GM18951 (cell line): ENCODE measurements around the gene LRPPRC.

Experiments
- POLR2A ChIP-seq: IDR thresholded peaks from 4 replicates; pipeline ENCODE4 v1.6.1; 2011; ENCODE audit warnings: mild to moderate bottlenecking; ENCODE audit not compliant: insufficient read length, insufficient read depth; ENCODE audit errors: extremely low read depth
- in situ Hi-C: fragments of 300-500 bp; cut with MboI; formaldehyde crosslinking; loops from one replicate; pipeline ENCODE4 v1.12.0; 2022; ENCODE audit warnings: low sequenced_read_pairs, mixed read lengths, inconsistent platforms; ENCODE audit not compliant: unreplicated experiment

Gene LRPPRC

DNA sequence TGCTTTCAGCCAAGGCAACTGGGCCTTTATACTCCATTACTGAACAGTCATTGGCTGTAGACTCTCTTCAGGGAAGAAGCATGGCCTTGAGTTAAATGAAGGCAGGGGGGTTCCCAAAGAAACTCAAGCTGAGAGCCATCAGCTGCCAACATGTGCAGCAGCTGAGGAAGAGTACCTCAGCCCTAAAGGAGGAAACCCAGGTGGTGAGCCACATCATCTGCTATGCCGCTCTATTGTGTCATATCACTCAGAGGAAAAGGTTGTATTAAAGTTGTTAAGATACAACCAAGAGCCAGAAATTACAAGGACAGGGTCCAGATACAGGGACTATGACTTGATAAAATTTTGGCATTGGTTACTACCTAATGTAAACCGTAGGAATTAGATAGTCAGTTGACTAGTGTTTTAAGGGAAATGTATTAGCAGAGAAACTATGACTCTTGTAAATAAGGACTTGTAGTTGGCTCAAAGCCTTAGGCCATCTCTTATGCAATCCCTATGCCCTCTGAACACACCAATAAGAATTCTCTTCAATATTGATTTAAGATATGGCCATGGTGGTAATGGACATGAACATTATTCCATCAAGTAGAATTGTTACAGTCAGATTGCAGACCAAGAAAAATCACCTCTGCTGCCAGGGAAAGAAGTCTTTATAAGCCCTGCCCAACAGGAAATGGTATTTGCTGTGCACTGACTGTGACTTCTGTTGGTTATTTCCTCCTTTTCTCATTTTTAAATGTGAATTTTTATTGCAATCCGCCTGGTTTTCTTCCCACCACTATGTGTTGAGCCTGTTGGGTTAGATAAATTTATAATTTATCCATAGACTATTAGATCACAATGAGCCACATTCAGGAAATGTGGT lies 9.2 kb upstream of the LRPPRC start:
- in situ Hi-C loops: no loop called here
- TF ChIP-seq POLR2A: no peak

DNA sequence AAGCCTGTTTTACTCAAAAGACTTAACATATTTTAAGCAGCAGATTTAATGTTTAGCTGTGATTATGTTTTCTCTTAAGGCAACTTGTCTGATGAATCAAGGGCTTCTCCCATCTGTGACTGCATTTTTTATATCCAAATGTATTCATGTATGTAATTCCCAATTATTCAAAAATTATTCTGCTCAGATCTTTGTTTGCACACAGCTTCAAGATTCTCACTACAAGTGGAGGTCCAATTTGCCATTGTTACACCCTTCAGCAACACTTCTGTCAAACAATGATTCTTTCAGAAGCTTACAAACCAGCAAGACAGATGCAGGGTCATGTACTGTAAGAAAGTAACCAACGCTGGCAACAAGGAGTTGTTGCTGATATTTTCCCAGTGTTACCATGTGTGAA lies 5.9 kb upstream of the LRPPRC start:
- TF ChIP-seq POLR2A: no peak
- in situ Hi-C loops: no loop called here

DNA sequence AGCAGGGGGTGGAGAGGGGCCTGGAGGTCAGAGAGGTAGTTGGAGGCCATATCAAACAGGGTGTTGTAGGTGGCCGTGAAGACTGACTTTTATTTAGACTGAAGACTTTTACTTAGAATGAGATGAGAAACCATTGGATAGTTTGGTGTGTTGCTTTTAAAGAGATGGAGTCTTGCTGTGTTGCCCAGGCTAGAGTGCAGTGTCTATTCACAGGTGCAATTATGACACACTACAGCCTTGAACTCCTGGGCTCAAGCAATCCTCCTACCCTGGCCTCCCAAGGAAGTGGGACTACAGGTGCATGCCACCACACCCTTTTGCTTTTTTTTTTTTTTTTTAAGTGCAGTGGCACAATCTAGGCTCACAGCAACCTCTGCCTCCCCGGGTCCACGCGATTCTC lies 2.5 kb upstream of the LRPPRC start:
- in situ Hi-C loops: no loop called here
- TF ChIP-seq POLR2A: no peak

DNA sequence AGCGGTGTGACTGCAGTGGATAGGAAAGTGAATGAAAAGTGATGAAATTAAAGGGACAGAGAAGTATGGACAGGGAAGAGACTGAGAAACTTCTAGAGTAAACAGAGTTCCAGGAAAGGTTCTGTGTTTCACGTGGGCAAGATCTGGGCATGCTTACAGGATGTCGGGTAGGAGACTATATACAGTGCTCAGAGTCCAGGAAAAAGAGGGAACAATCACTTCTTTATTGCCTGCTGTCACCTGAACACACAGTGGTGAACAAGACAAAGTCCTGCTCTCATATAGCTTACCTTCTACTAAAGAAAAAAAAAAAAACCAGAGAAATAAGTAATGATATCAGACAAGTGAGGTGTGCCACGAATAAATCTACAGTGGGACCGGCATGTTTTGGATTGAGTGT lies 2.4 kb downstream of the LRPPRC start:
- TF ChIP-seq POLR2A: no peak
- in situ Hi-C loops: no loop called here

DNA sequence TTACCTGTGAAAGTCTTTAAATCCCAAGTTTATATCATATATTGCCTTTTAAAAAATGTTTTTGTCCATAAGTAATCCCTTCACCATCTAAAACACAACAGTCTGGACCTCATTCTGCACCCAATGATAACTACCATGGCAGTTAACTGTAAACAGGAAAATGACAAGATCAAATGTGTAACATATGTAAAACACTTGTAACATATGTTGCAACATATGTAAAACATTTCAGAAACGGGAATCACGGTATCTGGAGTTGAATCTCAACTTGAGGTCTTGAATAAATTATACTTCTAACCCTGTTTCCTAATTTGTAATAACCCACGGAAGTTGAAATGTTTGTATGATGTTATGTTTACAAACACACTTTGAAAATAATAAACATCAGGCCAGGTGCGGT lies 6.2 kb downstream of the LRPPRC start:
- TF ChIP-seq POLR2A: no peak
- in situ Hi-C loops: no loop called here

DNA sequence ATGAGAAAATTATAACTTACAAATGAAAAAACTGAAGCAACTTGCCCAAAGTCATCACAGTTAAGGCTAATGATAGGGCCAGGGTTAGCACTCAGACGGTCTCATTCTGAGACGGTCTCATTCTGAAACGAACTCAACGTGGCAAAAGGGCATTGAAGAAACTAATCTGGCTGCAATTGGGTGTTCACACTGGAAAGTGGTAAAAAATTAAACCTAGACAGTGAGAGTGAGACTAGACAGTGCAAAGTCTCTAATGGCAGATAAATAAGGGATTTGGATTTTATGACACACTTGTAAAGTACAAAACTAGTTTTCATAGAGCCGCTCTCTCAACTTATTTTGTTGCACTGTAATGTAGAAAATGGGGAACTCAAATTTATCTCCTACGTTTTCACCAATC lies 9.2 kb downstream of the LRPPRC start:
- in situ Hi-C loops: no loop called here
- no peak for TF ChIP-seq POLR2A

DNA sequence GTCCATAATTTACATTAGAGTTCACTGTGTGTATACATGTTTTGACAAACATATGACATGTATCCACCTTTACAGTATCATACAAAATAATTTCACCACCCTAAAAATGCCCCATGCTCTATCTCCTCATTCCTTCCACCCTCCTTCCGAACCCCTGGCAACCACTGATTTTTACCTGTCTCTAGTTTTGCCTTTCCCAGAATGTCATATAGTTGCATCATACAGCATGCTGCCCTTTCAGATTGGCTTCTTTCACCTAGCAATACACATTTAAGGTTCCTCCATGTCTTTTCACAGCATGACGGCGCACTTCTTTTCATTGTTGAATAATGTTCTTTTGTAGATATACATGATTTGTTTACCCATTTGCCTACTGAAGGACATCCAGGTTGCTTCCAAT lies 10.4 kb downstream of the LRPPRC start:
- no peak for TF ChIP-seq POLR2A
- in situ Hi-C loops: no loop called here

DNA sequence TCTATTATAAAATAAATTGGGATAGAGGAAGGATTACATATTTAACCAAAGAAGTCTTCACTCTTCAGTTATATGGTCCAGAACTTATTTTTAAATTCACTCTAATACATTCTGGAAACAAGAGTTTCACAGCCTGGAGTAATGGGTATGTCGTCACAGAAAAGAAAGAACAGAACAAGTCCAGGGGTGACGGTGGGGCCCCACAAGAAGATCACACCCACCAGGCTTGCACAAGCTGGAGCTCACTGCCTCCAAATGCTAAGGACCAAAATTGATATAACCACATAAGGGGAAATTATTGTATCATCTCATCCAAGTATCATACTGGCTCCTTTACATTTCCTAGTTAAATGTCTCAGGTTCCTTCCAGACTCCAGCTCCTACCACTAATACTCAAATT lies 11.3 kb downstream of the LRPPRC start:
- no peak for TF ChIP-seq POLR2A
- in situ Hi-C loops: no loop called here

DNA sequence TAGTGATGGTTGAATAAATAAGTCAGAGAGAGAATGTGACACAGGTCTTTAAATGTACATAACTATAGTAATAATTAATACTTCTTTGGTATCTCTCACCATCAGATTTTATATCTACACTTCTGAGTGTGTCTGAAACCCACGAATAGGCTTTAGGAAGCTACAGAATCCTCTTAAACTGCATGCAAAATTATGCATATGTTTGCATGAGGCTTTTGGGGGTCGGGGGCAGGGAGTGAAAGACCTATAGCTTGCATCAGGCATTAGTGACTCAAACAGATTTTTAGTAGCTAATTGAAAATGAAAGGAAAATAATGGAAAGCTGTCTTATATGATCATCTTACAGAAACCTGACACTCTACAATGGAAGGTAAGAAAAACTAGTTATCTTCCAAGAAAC lies 14.9 kb downstream of the LRPPRC start:
- in situ Hi-C loops: no loop called here
- TF ChIP-seq POLR2A: no peak

DNA sequence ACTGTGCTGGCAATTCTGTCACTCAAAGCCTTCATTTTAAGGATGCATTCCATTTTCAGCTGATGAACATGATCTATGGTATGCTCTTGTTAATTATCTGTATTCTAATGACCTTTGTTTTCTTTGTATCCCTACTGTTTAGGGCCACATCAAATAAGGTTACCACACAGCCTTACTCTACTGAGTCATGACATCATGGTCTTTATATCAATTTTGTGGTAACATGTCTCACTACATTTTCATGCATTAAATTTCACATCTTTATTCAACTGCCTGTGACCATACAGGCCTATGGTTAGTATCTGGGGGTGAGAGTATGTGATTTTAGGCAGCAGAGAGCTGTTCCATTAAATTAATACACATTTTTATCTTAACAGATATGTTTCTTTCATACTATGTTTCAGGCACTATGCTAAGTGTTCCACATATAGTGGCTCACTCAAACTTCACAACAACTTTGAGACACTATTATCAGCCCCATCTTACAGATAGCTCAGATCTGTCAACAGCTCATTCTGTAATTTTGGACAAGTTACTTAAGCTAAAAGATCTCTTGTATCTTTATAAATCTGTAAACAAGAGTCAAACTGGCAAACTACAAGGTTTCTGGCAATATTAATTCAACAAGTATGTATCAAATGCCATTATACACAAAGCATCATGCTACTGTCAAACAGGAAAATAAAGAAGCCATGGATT lies 18.0 kb downstream of the LRPPRC start:
- no peak for TF ChIP-seq POLR2A
- in situ Hi-C loops: no loop called here

DNA sequence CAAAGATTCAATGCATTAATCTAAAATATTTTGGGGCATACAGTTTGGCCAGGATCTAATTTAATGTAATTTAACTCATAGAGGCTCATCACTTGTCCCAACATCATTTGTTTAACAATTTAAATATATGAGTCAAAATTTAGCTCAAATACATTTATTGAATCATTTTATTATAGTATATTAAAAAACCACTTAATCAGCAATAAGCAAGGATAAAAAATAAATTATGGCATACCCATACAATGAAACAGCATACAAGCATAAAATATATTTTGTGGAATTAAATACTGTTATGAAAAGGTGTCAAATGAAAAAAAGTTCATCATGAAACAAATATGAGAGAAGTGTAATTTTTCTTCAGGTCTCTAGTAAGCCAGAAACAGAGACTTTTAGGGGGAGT lies 34.9 kb downstream of the LRPPRC start:
- in situ Hi-C loops: no loop called here
- TF ChIP-seq POLR2A: no peak

DNA sequence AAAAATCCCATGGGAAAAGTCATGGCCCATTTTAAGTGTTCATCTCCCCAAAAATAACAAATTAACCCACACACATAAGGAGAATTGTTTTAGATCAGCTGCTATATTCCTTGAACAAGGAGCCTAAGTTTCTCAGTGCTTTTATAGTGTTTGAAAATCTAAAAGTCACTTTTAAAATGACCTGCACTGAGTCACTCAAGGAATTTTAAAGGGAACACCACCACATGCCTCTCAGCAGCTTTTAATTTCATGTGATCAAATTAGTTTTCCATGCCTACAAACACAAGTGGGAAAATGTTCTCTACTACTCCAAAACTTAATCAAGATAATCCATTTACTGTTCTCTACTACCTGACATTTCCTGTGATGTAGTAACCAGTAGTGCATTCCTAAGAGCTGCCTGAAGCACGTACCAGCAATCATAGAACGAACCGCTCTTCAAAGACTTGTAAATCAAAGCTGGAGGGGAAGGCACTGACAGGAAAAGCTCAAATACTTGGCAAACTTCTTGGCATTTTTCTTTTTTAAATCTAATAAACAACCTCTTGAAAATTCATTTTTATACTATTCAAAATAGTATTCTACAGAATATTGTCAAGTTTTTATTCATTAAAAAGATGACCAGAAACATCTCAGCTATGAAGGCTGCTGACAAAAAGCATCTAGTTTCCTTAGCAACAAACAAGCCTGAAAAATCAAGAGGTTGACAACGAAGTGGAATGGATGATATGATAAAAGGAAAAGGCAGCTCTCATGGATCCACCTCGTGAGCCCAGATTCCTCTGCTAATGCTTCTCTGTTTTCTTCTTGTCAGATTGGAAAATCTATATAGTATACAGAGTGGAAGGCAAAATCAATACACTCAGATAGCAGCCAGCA lies 37.2 kb downstream of the LRPPRC start:
- in situ Hi-C loops: no loop called here
- TF ChIP-seq POLR2A: no peak

DNA sequence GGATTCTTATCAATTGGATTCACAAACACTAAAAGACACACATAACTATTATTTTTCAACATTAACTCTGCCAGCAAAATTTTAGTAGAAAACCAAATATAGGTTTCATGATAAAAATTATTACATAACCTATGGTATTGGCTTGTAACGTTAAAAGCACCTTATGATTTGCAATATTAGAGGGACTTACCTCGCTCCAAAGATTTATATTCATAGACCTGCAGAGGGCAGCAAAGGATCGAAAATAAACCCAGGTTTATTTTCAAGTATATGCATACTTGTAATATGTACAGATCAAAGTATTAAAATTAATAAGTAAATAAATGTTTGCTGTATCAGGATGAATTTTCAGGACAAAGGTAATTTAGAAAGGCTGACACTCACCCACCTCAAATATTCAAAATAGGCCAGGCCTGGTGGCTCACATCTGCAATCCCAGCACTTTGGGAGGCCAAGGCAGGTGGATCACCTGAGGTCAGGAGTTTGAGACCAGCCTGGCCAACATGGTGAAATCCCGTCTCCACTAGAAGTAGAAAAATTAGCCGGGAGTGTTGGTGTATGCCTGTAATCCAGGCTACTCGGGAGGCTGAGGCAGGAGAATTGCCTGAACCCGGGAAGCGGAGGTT lies 45.3 kb downstream of the LRPPRC start:
- in situ Hi-C loops: no loop called here
- no peak for TF ChIP-seq POLR2A

DNA sequence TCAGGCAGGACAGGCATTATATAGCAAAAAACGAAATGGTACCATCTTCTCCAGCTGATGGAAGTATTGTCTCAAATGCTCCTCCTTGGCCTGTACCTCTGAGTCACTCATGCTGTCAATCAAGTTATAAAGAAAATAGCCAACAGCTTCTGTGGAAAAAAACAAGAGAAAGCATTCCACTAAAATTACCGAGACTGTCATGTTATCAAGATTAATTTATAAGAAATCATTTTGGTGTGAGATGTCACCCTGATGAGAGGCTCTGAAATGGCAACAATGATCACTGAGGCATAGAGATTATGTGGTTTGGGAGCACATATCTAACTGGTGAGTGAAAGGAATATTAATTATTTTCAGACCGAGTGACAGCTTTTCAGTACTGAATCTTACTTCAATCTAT lies 47.4 kb downstream of the LRPPRC start:
- no peak for TF ChIP-seq POLR2A
- in situ Hi-C loops: no loop called here
